GM21786 (cell line): Measurements from ENCODE around the gene TRAPPC2L.

Experiments used
- ATAC-seq: cut with Tn5 transposase; IDR thresholded peaks from one replicate; pipeline ENCODE4 v1.9.1; 2021; ENCODE audit not compliant: unreplicated experiment

The TRAPPC2L gene

DNA sequence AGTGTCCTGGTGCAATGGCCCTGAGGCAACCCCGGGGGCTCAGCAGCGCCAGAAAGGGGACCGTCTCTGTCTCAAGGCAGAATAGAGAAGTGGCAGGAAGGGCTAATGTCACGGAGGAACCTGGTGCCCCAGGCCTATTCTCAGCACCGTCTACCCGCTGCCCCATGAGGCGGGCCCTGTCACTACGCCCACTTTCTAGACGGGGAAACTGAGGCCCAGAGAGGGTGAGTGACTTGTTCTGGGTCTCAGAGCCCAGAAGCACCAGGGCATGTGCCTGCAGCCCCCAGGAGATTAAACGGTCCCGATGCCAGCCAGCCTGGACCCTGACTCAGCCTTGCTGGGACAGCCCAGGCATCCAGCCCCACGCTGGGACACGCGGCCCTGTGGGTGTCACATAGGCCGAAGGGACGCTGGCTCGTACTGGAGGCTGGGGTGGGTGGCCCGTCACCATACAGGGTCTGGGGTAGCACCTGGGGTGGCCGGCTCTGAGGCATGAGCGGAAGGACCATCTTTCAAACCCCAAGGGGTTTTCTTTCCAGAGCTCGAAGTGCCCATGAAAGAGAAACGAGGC is 49.7 kb downstream of the TRAPPC2L start:
- ATAC-seq: no peak

DNA sequence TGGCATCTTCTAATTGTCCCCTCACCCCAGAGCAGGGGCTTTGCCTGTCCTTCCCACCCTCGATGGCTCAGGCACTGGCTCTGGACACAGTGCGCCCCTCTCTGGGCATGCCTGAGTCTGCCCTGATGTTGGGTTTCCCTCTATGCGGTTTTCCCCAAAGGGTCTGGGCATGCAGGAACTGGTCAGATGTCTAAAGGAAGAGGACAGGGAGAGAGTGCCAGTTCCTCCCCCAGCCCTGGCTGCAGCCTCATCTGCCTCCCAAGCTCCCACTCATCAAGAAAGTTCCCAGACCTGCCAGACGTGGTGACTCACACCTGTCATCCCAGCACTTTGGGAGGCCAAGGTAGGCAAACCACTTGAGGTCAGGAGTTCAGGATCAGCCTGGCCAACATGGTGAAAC is 50.8 kb downstream of the TRAPPC2L start:
- no peak for ATAC-seq

DNA sequence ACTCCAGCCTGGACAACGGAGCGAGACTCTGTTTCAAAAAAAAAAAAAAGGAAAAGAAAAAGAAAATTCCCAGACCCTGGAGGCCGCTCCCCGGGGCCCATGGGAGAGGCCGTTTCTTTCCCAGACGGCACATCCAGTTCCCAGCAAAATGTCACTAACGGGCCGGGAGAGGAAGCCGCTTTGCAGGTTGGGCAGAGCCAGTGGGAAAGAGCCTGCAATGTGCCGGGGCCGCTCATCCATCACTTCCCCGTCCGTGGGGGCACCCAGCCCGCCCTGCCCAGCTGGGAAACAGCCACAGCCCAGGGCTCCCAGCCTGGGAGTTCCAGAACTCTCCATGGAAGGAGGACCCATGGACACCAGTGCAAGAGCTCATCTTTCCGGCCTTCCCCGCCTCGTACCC is 51.4 kb downstream of the TRAPPC2L start:
- ATAC-seq: no peak

DNA sequence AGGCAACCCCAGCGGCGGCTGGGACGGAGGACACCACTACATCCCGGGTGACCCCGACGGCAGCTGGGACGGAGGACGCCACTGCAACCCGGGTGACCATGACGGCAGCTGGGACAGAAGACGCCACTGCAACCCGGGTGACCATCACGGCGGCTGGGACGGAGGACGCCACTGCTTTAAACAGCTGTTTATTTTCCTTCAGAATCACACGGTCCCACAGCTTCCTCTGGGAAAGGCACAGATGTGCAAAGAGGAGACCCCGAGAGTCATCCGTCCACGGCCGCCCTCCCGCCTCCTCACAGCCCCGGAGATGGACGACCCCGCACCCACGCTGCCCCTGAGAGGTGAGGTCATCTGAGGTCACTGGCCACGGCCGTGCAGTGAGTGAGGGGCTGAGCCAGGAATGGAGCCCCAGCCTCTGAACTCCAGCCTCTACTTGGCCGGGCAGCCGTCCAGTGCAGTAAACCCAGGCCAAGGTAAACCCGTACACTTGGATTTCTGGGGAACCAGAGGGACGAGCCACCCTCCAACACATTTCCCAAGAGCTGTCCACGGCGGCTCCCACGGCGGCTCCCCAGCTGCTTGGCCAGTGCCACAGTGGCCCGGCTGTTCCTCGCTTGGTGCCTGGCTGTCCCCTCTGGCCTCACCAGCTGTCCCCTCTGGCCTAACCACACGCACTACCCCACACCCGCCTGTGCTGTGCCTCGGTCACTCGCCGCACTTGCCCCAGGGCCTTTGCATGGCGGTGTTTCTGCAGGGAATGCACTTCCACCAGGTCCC is 52.7 kb downstream of the TRAPPC2L start:
- no peak for ATAC-seq

DNA sequence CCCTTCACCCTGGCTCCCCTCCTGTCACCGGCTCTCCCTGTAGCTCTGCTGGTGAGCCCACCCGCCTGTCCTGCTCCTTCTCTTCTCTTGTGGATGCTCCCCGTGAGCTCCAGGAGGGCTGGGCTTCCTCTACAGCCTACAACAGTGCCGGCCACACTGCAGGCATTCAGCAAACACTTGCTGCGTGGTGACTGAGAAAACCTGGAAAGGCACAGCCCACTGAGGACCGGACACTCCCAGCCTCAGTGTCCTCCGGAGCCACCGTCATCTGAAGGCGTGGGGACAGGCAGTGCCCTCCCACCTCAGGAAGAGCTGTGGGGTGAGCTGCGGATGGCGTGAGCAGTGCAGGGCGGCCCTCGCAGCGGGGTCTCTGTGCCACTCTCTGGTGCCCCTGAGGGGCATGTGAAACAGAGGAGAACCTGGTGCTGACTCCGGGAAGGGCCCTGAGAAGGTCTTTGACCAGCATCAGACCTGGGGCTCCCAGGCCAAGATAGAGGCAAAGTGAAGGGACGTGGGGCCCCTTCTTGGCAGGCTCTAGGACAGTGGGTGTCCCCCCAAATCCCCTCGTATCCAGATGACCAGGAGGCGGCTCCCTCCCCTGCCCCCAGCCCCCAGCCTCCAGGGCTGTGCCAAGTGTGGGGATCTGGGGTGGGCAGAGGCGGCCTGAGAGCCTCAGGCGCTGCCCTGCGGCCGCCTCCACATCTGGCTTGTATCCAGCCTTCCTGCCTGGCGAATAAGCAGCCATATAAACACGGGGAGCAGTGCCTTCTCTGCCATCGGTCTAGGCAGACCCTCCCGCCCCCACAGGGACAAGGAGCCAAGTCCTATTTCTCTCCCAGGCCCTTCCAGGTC is 53.6 kb downstream of the TRAPPC2L start:
- no peak for ATAC-seq

DNA sequence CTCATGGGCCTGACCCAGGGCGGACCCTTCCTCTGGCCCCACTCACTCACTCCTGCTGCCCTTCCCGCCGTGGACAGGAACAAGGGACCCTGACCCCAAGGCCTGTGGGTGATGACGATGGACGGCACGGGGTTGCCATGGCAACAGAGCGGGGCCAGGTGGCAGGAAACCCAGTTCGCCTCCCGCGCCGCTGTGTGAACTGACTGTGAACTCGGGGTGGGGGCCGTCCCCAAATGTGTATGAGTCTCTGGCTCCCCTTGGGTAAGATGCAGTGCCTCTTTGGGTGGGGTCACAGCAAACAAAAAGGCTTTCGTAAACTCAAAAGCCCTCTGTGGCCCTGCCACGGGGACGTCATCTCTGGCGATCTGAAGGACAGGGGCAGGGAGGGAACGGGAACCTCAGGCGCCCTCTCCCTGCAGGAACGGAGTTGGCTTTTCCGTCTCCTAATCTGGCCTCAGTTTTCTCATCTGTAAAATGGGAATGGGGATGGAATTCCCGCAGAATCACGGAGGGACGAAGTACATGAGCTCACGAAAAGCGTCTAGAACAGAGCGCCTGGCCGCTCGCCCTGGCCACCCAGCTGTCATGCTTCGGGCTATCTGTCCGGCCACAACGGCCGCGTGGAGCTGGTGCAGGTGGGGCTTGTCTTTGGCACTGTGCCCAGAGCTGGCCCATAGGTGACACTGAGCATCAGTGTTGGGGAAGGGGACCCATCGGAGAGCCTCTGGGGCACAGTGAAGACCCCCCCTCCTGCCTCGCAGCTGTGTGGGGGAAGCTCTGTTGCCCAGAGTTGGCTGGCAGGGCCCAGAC is 54.4 kb downstream of the TRAPPC2L start:
- ATAC-seq: no peak

DNA sequence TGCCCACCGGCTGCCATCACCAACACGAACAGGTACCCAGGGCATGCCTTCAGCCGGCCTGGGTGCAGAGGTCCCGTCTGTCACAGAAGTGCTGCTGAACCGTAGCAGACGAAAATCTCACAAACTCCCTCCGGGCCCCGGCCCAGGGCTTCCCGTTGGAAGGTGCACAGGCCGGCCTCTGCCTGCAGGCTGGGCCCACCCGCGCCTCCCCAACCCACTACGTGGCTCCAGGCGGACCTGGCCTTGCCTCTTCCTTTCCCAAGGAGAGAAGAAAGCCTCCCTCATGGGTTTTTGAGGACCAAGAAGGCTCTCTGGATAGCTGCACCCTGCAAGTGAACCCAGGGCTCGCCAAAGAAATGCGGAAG is 55.0 kb downstream of the TRAPPC2L start:
- no peak for ATAC-seq
